IMR-90 (cell line): ENCODE measurements around the gene CSF2RB. TPM values are rescaled to one million over a fixed set of nuclear protein-coding genes. Genes with fewer than 3 reads are reported as not detected.

Experiments used
- ATAC-seq: fragments of 200-7000 bp; cut with Tn5 transposase; 2 replicates; pipeline ENCODE4 v1.9.1; 2020; ENCODE audit warnings: low read depth, mild to moderate bottlenecking, moderate library complexity
- BruUV-seq: library from RNA; stranded (reverse); fragments of 400-500 nt; replicated peaks from 2 replicates; lab custom pipeline; 2021; lab: Mats Ljungman, UMichigan
- CTCF ChIA-PET: fragments of 300-600 bp; formaldehyde crosslinking; extraction: SDS; loops from one replicate; lab custom pipeline; 2021; ENCODE audit warnings: antibody characterized with exemption; lab: Yijun Ruan, JAX
- POLR2A ChIA-PET: fragments of 300-600 bp; sonication (Branson Sonifier 250); formaldehyde crosslinking; loops from one replicate; lab custom pipeline; 2022; ENCODE audit warnings: antibody characterized with exemption; ENCODE audit not compliant: unreplicated experiment; lab: Charles Lee
- DNase-seq: peaks from one replicate; pipeline ENCODE4 v3.0.0; 2013
- H2AFZ ChIP-seq: replicated peaks from 2 replicates; pipeline ENCODE3; 2013; ENCODE audit warnings: low read length, mild to moderate bottlenecking; ENCODE audit not compliant: poor library complexity
- H2AK5ac ChIP-seq: 2 replicates; pipeline ENCODE4 v1.6.1; 2013; ENCODE audit warnings: low read depth, low read length, inconsistent platforms
- H2AK9ac ChIP-seq: replicated peaks from 2 replicates; pipeline ENCODE3; 2013; ENCODE audit warnings: mild to moderate bottlenecking, low read depth, low read length, moderate library complexity; ENCODE audit not compliant: poor library complexity
- H2BK120ac ChIP-seq: 2 replicates; pipeline ENCODE4 v1.6.1; 2013; ENCODE audit warnings: low read depth, low read length, inconsistent platforms
- H2BK15ac ChIP-seq: 3 replicates; pipeline ENCODE4 v1.6.1; 2013; ENCODE audit warnings: low read depth, low read length, inconsistent platforms
- H2BK20ac ChIP-seq: 2 replicates; pipeline ENCODE4 v1.6.1; 2013; ENCODE audit warnings: low read depth, mild to moderate bottlenecking, inconsistent platforms, low read length, moderate library complexity
- H2BK5ac ChIP-seq: 2 replicates; pipeline ENCODE4 v1.6.1; 2013; ENCODE audit warnings: mild to moderate bottlenecking, low read depth, low read length, inconsistent platforms; ENCODE audit not compliant: poor library complexity, severe bottlenecking
- H3K14ac ChIP-seq: replicated peaks from 2 replicates; pipeline ENCODE4 v1.6.1; 2013; ENCODE audit warnings: low read depth, low read length, inconsistent platforms
- H3K18ac ChIP-seq: 2 replicates; pipeline ENCODE4 v1.6.1; 2013; ENCODE audit warnings: low read depth, low read length, control low read depth
- H3K23ac ChIP-seq: 2 replicates; pipeline ENCODE4 v1.6.1; 2013; ENCODE audit warnings: low read depth, low read length, inconsistent platforms
- H3K27ac ChIP-seq: 2 replicates; pipeline ENCODE4 v1.5.1; 2013; ENCODE audit warnings: mild to moderate bottlenecking, control low read depth, low read length; ENCODE audit not compliant: insufficient read depth
- H3K27me3 ChIP-seq: 2 replicates; pipeline ENCODE4 v1.6.1; 2013; ENCODE audit warnings: low read length; ENCODE audit not compliant: control insufficient read depth, insufficient read depth
- H3K36me3 ChIP-seq: 2 replicates; pipeline ENCODE4 v1.6.1; 2013; ENCODE audit warnings: low read length, mixed read lengths; ENCODE audit not compliant: control insufficient read depth, insufficient read depth
- H3K4ac ChIP-seq: 2 replicates; pipeline ENCODE4 v1.6.1; 2013; ENCODE audit warnings: low read depth, low read length, inconsistent platforms
- H3K4me1 ChIP-seq: 2 replicates; pipeline ENCODE4 v1.6.1; 2013; ENCODE audit warnings: low read length, mixed read lengths; ENCODE audit not compliant: control insufficient read depth, insufficient read depth
- H3K4me2 ChIP-seq: 2 replicates; pipeline ENCODE4 v1.6.1; 2013; ENCODE audit warnings: low read depth, mild to moderate bottlenecking, control low read depth, low read length, moderate library complexity
- H3K4me3 ChIP-seq: 2 replicates; pipeline ENCODE4 v1.5.1; 2013; ENCODE audit warnings: low read depth, mild to moderate bottlenecking, control low read depth, low read length, moderate library complexity; ENCODE audit not compliant: insufficient read depth
- H3K56ac ChIP-seq: 2 replicates; pipeline ENCODE4 v1.6.1; 2013; ENCODE audit warnings: low read length, inconsistent platforms; ENCODE audit not compliant: insufficient read depth; ENCODE audit errors: extremely low read depth
- H3K79me1 ChIP-seq, 2 experiments: 2 replicates each; pipeline ENCODE4 v1.6.1; 2013; ENCODE audit warnings: low read length in 2 of 2, inconsistent platforms in 1 of 2, low read depth in 1 of 2
- H3K9ac ChIP-seq: 2 replicates; pipeline ENCODE4 v1.6.1; 2013; ENCODE audit warnings: low read depth, low read length, control low read depth
- H3K9me1 ChIP-seq: 2 replicates; pipeline ENCODE4 v1.6.1; 2013; ENCODE audit warnings: low read length, inconsistent platforms; ENCODE audit not compliant: insufficient read depth
- H3K9me3 ChIP-seq: 2 replicates; pipeline ENCODE4 v1.6.1; 2013; ENCODE audit warnings: low read length; ENCODE audit not compliant: control insufficient read depth, insufficient read depth
- H4K20me1 ChIP-seq: 2 replicates; pipeline ENCODE4 v1.6.1; 2013; ENCODE audit warnings: low read length, inconsistent platforms; ENCODE audit not compliant: insufficient read depth
- H4K5ac ChIP-seq: 2 replicates; pipeline ENCODE4 v1.6.1; 2013; ENCODE audit warnings: mild to moderate bottlenecking, low read depth, low read length, control low read depth
- H4K8ac ChIP-seq, 2 experiments: 2 replicates each; pipeline ENCODE4 v1.6.1; 2013; ENCODE audit warnings: low read depth in 2 of 2, low read length in 2 of 2, control low read depth in 1 of 2, inconsistent platforms in 1 of 2
- H4K91ac ChIP-seq: 2 replicates; pipeline ENCODE4 v1.6.1; 2013; ENCODE audit warnings: low read depth, low read length, inconsistent platforms; ENCODE audit not compliant: insufficient read depth
- MXI1 ChIP-seq: IDR thresholded peaks from 2 replicates; pipeline ENCODE4 v1.6.1; 2012; ENCODE audit warnings: low read depth, mild to moderate bottlenecking, low read length, moderate library complexity, borderline replicate concordance
- WGBS, 2 experiments: methylation state at CpG; one replicate each; pipeline versions ENCODE4 v1.1.5 to v1.1.7; 2013; ENCODE audit warnings: missing lambda C conversion rate in 2 of 2; ENCODE audit not compliant: insufficient read length in 1 of 2; ENCODE audit errors: extremely low coverage in 2 of 2; 5-methylcytosine and 5-hydroxymethylcytosine counted together
- dilution Hi-C: fragments of 300-500 bp; cut with HindIII; formaldehyde crosslinking; loops from one replicate; pipeline ENCODE4 v1.14.3; 2018; ENCODE audit warnings: low sequenced_read_pairs; ENCODE audit not compliant: unreplicated experiment
- in situ Hi-C: fragments of 300-500 bp; cut with MboI; formaldehyde crosslinking; loops from 3 replicates; pipeline ENCODE4 v1.14.3; 2019; ENCODE audit warnings: low sequenced_read_pairs, inconsistent platforms, mixed read lengths
- intact Hi-C: fragments of 100-400 bp; cut with micrococcal nuclease; formaldehyde crosslinking; loops from 2 replicates; pipeline ENCODE4 v1.10.0; 2022
- polyA plus RNA-seq, 3 experiments: library from polyadenylated mRNA; depleted of rRNA; stranded (reverse); fragments of >200 nt; gene quantifications; 2 replicates each; pipeline ENCODE4 v1.2.3, GENCODE V29; 2012; ENCODE audit warnings: low replicate concordance in 1 of 3
- total RNA-seq: library from RNA; depleted of rRNA; stranded (reverse); fragments of >200 nt; gene quantifications from 2 replicates; pipeline ENCODE4 v1.2.3, GENCODE V29; 2012

Gene CSF2RB
- total and polyA plus RNA-seq, 2 of the 4 experiments (the other 2 are of a cell fraction): not detected

DNA sequence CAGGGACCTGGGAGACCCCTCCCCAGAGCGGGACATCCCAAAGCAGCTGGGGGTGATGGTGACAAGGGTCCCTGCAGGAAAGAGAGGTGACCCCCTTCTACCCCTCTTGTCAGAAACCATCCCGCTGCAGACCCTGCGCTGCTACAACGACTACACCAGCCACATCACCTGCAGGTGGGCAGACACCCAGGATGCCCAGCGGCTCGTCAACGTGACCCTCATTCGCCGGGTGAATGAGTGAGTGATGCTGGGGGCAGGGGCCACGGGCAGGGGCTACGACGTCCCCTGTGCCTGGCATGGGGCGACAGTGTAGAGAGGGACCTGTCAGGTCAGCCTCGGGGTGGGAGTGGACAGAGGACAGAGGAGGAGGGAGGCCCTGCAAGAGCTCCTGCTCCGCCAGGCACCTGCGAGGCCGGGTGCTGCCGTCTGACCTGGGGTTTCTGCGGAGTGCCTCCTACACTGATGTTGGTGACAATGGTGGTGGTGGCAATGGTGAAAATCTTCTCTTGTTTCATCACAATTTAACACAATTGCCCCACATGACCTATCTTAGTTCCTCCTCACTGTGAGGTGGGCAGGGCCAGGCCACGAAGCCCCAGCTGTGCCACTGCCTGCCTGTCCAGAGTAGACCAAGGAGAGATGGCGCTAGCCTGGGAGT lies 9.8 kb downstream of the CSF2RB start:
- peaks cover 2% of the 10 kb centered on the region; the same call in 1 of the 2 replicates for H3K9me3 ChIP-seq
- 80% methylated on average over 2 of the region's 21 CpGs; no CpG with 5 or more reads in 1 of the 2 experiments for WGBS, 2 experiments
- H2BK120ac ChIP-seq: no peak overlapping the region
- no peaks in the 10 kb centered on the region for H3K4me1 ChIP-seq
- no peak overlapping the region for H3K14ac ChIP-seq
- no peak for TF ChIP-seq MXI1
- H3K4ac ChIP-seq: no peak overlapping the region
- H4K20me1 ChIP-seq: no peaks in the 10 kb centered on the region
- H2BK5ac ChIP-seq: no peak overlapping the region
- H3K27ac ChIP-seq: no peak overlapping the region
- H4K8ac ChIP-seq: no peak overlapping the region
- no peak overlapping the region for H2AK5ac ChIP-seq
- no peaks in the 10 kb centered on the region for H3K36me3 ChIP-seq
- intact Hi-C loops (no loop called here), dilution Hi-C loops (no loop called here), in situ Hi-C loops (no loop called here)
- H4K91ac ChIP-seq: no peak overlapping the region
- no peak overlapping the region for H3K23ac ChIP-seq
- no peak overlapping the region for H2AK9ac ChIP-seq
- BruUV-seq: no TSS peak
- H3K56ac ChIP-seq: no peak overlapping the region
- ChIA-PET CTCF (no interaction called here), POLR2A (no interaction called here)
- H3K9ac ChIP-seq: no peak overlapping the region
- H3K4me2 ChIP-seq: no peak overlapping the region
- ATAC-seq: no peak
- DNase-seq: no peak
- no peak overlapping the region for H2BK20ac ChIP-seq
- no peak overlapping the region for H3K18ac ChIP-seq
- peaks cover 24% of the 10 kb centered on the region for H3K27me3 ChIP-seq
- H4K5ac ChIP-seq: no peak overlapping the region
- H3K4me3 ChIP-seq: no peak overlapping the region
- no peak overlapping the region for H2BK15ac ChIP-seq
- H3K9me1 ChIP-seq: no peaks in the 10 kb centered on the region
- H2AFZ ChIP-seq: no peak overlapping the region
- H3K79me1 ChIP-seq: no peaks in the 10 kb centered on the region
